ENCODE results near the gene ASPSCR1. TPM values are rescaled to one million over a fixed set of nuclear protein-coding genes. Genes with fewer than 3 reads are reported as not detected.

Gene ASPSCR1
- total and polyA plus RNA-seq, 2 of the 8 experiments (the other 6 are each of a cell fraction or from before 2014, with no cell fraction given), result 33.3 to 43.7 TPM

DNA sequence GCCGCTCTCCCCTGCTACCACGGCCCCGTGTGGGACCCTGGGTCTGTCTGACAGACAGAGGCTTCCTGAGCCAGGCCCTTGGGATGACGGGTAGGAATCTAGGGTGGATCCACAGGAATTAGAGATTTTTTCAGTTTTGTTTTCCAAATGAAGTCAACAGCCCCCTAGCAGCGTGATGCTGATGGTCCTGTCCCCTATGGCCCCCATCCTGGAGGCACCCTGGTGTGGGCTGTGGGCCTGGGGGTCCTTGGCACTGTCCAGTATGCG is 29.7 kb downstream of the ASPSCR1 start:
- Histone ChIP-seq H3K27ac (ENCODE audit: low read depth, low read length) (no peak overlapping the region), H4K20me1 (replicated peaks in 1 of 2; ENCODE audit: control insufficient read depth in 1 of 2, insufficient read depth in 2 of 2, low read length in 2 of 2) (peaks cover 3 to 4% of the 10 kb centered on the region in 2 experiments), H2BK20ac (ENCODE audit: low read length) (no peak overlapping the region), H3K56ac (replicated peaks; ENCODE audit: insufficient read length, low read depth, low read length) (no peak overlapping the region), H2BK120ac (replicated peaks; ENCODE audit: low read depth, low read length) (no peak overlapping the region), H4K5ac (ENCODE audit: insufficient read length, low read depth, low read length) (no peak overlapping the region), H2AFZ (ENCODE audit: low read length) (no peak overlapping the region), H3K23ac (ENCODE audit: insufficient read length) (no peak overlapping the region), H3K79me1 (ENCODE audit: low read depth, low read length) (peaks cover 3% of the 10 kb centered on the region), H3K4me3 (ENCODE audit: extremely low read depth in 1 of 4, insufficient read depth in 2 of 4, low read depth in 3 of 4, low read length in 4 of 4) (no peak overlapping the region), H4K8ac (ENCODE audit: extremely low read depth, insufficient read depth, low read length) (no peak overlapping the region), H3K9ac (replicated peaks in 1 of 4; ENCODE audit: extremely low read depth in 1 of 4, low read depth in 3 of 4, low read length in 3 of 4) (no peak overlapping the region), H2BK12ac (ENCODE audit: low read depth, low read length) (no peak overlapping the region), H2AK5ac (ENCODE audit: low read depth, low read length) (no peak overlapping the region), H3K23me2 (ENCODE audit: low read depth, low read length) (0 out of 2 replicates have a peak, but pooled peaks cover 1% of the 10 kb centered on the region), H3K79me2 (ENCODE audit: control insufficient read depth in 1 of 2, insufficient read depth in 2 of 2, low read length in 2 of 2) (no peaks in the 10 kb centered on the region), H3K4ac (replicated peaks; ENCODE audit: insufficient read length, low read depth, low read length) (no peak overlapping the region), H3K18ac (ENCODE audit: extremely low read depth, low read length) (no peak overlapping the region), H3K4me2 (ENCODE audit: insufficient read depth in 1 of 2, low read depth in 2 of 2, low read length in 2 of 2) (no peak overlapping the region), H2BK15ac (ENCODE audit: low read length) (no peak overlapping the region), H3K36me3 (ENCODE audit: control insufficient read depth in 2 of 4, insufficient read depth in 4 of 4, low read length in 3 of 4) (no peaks in the 10 kb centered on the region; a peak in 2 of 8 replicates), H3K9me3 (ENCODE audit: insufficient read depth in 2 of 2, low read depth in 1 of 2, low read length in 1 of 2) (no peaks in the 10 kb centered on the region), H4K91ac (replicated peaks; ENCODE audit: insufficient read length, low read length) (no peak overlapping the region), H2BK5ac (ENCODE audit: low read depth, low read length) (no peak overlapping the region), H3K4me1 (replicated peaks in 1 of 4; ENCODE audit: control insufficient read depth in 3 of 4, insufficient read depth in 4 of 4, low read length in 3 of 4) (peaks cover 0 to 1% (median 0%) of the 10 kb centered on the region in 4 experiments; a peak in 1 of 7 replicates), H3K14ac (ENCODE audit: insufficient read length) (no peak overlapping the region), H3K27me3 (replicated peaks in 1 of 4; ENCODE audit: control insufficient read depth in 3 of 4, extremely low read depth in 1 of 4, insufficient read depth in 3 of 4, low read length in 3 of 4) (no peaks in the 10 kb centered on the region)
- POLR2A ChIA-PET (ENCODE audit: partially characterized antibody), result interaction anchor here (1.2 kb wide), 1 partner anchor 48 kb away, joined by 3 read pairs; no protein-coding TSS in a partner anchor
- DNase-seq (ENCODE audit: low read depth in 1 of 2, low spot score in 2 of 2) (no peak), FAIRE-seq (no peak)
- CTCF ChIA-PET (ENCODE audit: partially characterized antibody), result interaction anchor here (0.7 kb wide), 1 partner anchor 47 kb away, joined by 3 read pairs; no protein-coding TSS in a partner anchor
- WGBS, 2 experiments (ENCODE audit: extremely low coverage in 1 of 2, insufficient coverage in 1 of 2, insufficient read length in 1 of 2, insufficient replicate concordance in 2 of 2, low coverage in 1 of 2, low lambda C conversion rate in 2 of 2, missing lambda C conversion rate in 1 of 2), result 82% methylated on average over 6 of the region's 6 CpGs; no CpG with 5 or more reads in 1 of the 2 experiments
- TF ChIP-seq TAF7 (optimal IDR thresholded peaks at IDR 0.05; ENCODE audit: borderline replicate concordance, low read depth, low read length) (no peak), RBBP5 (IDR thresholded peaks at IDR 0.05; ENCODE audit: borderline replicate concordance, low read depth, low read length) (no peak), RXRA (IDR thresholded peaks at IDR 0.05; ENCODE audit: insufficient read depth, low read depth, low read length) (no peak), CREB1 (IDR thresholded peaks at IDR 0.05) (no peak), KDM4A (IDR thresholded peaks at IDR 0.05; ENCODE audit: low read depth, low read length, severe bottlenecking) (no peak)
